Ureter (tissue), 1 donor: ENCODE results near the gene CYSLTR2. TPM values are rescaled to one million over a fixed set of nuclear protein-coding genes. Genes with fewer than 3 reads are reported as not detected.

Source experiments
- DNase-seq: peaks from one replicate; pipeline ENCODE4 v3.0.0-alpha.2; 2020; ENCODE audit warnings: low spot score
- total RNA-seq: library from RNA; stranded (reverse); gene quantifications from one replicate; pipeline ENCODE4 v1.2.4, GENCODE V29; 2023
- donor health status: DM: yes; HTN: yes; CAD: no.

CYSLTR2 gene, protein sequence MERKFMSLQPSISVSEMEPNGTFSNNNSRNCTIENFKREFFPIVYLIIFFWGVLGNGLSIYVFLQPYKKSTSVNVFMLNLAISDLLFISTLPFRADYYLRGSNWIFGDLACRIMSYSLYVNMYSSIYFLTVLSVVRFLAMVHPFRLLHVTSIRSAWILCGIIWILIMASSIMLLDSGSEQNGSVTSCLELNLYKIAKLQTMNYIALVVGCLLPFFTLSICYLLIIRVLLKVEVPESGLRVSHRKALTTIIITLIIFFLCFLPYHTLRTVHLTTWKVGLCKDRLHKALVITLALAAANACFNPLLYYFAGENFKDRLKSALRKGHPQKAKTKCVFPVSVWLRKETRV
- 0.23 TPM for total RNA-seq

- DNase-seq = no peak
Observed at GRCh38 chr13:48653472-48653939, at the start of gene CYSLTR2. Gene CYSLTR2, plus strand, starts transcription at chr13:48653929. Its CDS starts 52,889 bp downstream, at chr13:48706818.

DNA sequence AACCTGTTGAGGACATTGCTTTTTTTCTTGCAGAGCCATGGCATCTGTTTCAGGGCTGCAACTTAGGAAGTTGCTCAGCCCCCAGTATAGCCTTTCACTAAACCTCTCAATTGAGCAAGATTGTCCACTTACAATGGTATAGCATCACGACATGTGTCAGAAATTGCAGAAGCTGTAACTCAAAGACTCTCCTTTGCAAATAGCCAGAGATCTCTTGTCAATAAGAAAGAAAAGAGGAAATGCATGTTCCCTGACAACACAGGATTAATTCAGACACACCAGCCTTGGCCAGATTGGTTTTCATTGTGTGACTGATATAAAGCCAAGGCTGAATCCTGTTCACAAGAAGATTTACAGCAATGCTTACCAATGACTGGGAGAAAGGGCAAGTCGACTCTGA, 38.7 kb upstream of the CYSLTR2 start:
- DNase-seq = no peak

GRCh38 chr13:48618937-48619336, 34.8 kb upstream of the CYSLTR2 start:
- no peak for DNase-seq

GRCh38 chr13:48621056-48621455, 32.7 kb upstream of the CYSLTR2 start:
- no peak for DNase-seq

GRCh38 chr13:48624016-48624415, 29.7 kb upstream of the CYSLTR2 start:
- DNase-seq = no peak

DNA sequence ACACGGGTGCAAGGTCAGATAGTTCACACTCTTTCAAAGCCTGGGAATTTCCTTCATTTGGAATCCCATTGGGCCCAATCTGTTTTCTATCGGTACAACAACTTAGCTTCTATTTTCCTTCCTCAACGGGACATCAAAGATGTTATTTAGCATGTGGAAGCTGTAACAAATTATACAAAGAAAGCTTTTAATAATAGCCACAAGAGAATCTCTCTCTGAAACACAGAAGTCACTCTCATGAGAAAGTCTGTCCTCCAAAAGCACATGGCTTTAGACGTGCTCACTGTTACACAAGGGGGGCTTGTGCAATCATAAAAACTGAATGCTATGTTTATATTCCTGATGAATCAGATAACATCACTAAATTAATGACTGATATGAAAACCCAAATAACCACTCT, 28.9 kb upstream of the CYSLTR2 start:
- no peak for DNase-seq

- DNase-seq = no peak
Observed at GRCh38 chr13:48625413-48626076, 28.2 kb upstream of the CYSLTR2 start.

GRCh38 chr13:48626077-48626449, 27.7 kb upstream of the CYSLTR2 start:
- no peak for DNase-seq

DNA sequence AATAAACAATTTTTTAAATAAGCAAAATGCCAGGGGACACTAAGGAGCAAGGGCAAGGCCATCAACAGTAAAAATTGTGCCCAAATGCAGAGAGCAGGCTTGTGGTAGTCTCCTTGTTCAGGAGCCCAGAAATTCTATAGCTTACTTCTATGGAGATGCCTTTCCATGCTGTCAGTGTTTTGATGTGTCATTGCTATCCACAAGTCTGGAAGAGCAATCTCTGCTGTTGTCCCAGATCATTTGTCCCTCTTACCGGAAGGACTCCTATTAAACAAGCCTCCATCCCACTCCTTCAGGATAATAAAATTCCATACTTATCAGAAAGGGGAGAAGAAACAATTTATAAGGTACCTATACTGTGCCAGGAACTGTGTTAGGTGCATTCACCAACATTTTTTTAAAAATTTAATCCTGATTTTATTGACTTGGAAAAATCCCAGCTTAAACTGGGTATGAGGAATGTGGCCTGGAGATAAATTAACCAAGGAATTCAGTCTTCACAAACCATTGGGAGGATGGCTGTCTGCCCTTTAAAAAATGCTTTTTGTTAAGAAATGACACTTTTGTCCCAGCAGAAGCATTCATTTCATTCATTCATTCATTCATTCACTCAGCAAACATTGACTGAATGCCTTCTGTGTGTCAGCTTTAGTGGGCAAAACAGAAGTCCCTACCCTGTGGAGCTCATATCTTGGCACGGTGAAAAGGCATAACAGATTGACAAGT, 26.8 kb upstream of the CYSLTR2 start:
- DNase-seq = no peak

DNA sequence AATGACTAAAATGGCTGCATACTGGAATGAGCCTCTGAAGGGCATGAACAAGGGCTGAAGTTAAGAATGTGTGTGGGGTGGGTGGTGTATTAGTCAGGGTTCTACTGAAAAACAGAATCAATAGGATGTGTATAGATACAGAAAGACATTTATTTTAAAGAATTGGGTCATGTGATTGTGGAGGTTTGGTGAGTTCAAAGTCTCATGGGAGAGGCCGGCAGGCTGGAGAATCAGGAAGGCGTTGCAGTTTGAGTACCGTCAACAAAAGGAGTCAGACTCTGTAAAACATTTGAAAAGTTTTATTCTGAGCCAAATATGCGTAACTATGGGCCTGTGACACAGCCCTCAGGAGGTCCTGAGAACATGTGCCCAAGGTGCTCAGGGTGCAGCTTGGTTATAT, 24.5 kb upstream of the CYSLTR2 start:
- no peak for DNase-seq

GRCh38 chr13:48630291-48630690, 23.4 kb upstream of the CYSLTR2 start:
- DNase-seq = no peak

GRCh38 chr13:48630773-48631172, 23.0 kb upstream of the CYSLTR2 start:
- DNase-seq = no peak

DNA sequence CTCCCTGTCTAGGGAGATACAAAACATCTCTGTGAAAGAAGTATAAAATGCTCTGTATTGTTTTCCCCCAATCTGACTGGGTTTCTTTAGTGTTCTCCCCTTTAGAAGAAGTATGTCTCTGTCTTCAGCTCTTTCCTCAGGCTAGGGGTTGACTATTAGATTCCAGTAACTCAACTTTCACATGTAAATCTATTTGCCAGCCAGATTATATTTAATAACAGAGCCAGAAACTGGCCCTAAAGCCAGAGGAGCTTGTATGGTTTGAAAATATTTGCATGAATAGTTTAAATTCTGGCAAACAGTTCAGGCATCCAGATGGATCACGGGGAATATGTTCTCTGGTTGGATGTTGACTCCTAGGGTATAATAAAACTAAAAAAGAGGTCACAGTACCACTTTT, 22.3 kb upstream of the CYSLTR2 start:
- no peak for DNase-seq

DNA sequence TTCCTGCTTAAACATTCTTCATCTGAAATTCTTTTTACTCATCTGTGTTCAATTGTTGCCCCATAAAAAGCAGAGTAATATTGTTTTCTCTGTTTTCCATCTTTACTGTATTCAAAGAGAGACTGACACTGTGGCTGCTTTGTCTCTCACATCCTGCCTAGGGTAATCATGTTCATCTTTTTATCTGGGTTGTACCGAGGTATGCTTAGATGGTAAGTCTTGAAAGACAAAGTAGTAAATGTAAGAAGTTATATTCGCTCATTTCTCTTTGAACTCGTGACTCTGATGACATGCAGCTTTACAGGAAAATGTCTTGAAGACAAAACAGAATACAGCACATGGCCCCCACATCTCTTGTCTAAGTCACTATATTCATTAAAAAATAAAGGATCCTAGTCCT, 20.0 kb upstream of the CYSLTR2 start:
- DNase-seq = no peak

DNA sequence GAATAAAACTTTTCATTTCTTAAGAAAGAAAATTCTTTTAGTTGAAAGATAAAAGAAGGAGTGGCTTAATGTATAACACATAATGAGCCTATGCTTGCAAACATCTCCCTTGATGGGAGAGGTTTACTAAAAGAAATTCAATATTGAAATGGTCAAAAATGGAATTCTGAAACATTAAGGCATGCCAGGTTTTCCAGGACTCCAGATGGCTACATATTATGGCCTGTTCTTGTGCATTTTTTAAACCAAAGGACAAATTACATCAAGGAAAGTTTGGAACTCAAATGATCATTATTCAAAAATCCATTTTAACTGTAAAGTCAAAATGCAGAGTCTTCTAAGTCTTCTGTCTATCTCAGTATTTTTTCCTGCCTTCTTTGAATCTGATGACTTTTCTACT, 19.1 kb upstream of the CYSLTR2 start:
- no peak for DNase-seq

- no peak for DNase-seq
Observed at GRCh38 chr13:48635478-48635877, 18.3 kb upstream of the CYSLTR2 start.

DNA sequence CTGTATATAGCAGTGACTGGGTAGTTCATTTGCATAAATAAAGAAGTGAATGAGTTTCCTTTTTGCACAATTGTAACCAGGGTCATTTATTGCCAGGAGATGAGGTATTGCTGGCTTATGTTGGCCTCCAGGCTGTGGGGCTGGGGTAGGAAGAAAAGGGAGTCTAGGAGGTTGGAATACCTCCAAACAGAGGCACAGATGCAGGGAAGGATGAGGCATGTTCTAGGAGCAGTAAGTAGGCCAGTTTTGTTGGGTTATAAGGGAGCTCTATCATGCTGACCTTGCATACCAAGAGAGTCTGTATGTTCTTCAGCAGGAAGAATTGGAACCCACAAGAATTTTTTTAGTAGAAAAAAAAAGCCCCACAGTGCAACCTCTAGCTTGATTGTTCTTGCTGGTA, 17.2 kb upstream of the CYSLTR2 start:
- DNase-seq = no peak

DNA sequence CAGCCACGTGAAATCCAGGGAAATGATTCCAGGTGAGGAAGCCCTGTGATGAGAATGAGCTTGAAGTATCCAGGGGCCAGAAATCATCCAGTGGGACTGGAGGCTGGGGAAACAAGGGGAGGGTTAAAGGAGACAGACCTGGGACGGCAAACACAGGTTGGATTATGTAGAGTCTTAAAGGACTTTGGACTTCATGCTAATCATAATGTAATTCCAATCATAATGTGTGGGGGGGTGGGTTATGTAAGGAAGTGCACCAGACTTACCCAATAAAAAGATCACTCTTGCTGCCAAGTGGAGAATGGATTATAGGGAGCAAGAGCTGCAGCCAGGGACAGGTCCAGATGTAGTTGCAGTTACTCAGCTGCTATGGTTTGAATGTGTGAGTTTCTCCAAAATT, 16.1 kb upstream of the CYSLTR2 start:
- no peak for DNase-seq

DNA sequence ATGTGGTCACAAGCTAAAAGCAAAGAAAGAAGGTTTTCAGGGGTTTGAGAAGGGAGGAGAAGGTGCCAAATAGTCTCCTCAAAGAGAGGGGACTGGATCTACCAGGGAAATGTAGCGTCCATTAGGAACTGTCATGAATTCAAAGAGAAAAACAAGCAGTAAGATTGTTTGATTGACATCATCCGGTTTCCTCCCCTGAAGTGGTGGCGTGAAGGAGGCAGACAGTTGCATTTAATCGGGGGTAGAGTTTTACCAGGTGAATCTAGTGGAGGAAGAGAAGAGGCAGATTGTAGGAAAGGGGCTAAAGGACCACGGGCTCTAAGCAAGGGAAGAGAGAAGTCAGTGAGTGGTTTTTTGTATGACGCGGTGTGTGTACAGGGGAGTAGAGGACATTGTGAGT, 13.0 kb upstream of the CYSLTR2 start:
- DNase-seq = no peak

- DNase-seq = no peak
Observed at GRCh38 chr13:48641404-48641803, 12.3 kb upstream of the CYSLTR2 start.

DNA sequence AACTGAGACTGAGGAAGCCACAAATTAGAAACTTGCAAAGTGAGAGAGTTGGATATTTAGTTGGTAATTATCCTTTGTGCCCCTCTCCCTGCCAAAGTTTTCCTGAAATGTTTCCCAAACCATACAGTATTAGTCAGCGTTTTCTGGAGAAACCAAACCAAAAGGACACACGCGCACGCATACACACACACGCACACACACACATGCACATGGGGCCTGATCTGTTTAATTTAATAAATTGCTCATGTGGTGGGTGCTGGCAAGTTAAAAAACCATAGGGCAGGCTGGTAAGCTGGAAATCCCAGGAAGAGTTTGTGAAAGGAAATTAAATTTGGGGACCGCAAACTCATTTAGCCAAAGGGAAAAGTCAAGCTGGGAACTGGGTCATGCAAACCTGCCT, 11.7 kb upstream of the CYSLTR2 start:
- DNase-seq = no peak

DNA sequence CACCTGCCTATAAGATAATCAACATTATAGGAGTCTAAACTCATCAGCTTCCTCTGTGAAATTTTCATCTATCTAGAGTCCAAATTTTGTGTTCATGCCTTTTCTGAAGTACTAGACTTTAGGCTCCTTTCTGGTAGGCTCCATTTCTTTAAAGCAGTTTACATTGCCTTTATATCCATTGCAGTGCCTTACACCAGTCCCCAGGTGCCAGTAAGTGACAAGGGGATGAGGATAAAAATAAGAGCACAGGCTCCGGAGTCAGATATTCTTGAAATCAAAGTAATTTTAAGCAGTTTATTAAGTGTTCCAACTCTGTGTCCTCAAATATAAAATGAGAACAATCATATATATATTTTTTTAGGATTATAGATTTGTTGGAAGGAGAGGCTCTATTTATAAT, 10.6 kb upstream of the CYSLTR2 start:
- no peak for DNase-seq

DNA sequence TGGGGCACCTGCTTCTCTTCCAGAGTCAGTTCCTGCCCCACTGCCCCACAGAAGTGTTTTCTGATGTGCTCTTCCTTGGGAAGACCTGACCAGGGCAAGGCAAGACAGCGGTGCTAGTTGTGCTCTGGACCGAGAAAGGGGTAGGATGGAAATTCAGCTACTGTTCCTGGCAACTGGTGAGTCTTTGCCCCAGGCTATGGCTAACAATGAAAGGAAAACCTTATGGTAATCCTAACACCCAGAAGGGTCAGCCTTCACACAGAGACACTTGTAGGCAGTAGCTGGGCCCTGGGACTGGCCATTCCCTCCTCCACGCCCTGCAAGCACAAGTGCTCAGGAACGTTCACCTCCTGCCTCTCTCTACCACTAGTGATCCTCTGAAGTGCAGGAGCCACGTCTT, 9.6 kb upstream of the CYSLTR2 start:
- no peak for DNase-seq
